Measurements from ENCODE around the gene AKR1C1.
"Not testable (repeated sequence)": the region's sequence is repeated elsewhere in the genome, so short reads cannot be mapped to it uniquely, and the experiment has no call there.

Gene AKR1C1

GRCh38 chr10:4962876-4963814 lies at the start of gene AKR1C1:
Gene AKR1C1 (plus strand): TSS chr10:4963415. CDS start chr10:4963445, 30 bp downstream.
- DNase-seq, result not testable (repeated sequence)

DNA sequence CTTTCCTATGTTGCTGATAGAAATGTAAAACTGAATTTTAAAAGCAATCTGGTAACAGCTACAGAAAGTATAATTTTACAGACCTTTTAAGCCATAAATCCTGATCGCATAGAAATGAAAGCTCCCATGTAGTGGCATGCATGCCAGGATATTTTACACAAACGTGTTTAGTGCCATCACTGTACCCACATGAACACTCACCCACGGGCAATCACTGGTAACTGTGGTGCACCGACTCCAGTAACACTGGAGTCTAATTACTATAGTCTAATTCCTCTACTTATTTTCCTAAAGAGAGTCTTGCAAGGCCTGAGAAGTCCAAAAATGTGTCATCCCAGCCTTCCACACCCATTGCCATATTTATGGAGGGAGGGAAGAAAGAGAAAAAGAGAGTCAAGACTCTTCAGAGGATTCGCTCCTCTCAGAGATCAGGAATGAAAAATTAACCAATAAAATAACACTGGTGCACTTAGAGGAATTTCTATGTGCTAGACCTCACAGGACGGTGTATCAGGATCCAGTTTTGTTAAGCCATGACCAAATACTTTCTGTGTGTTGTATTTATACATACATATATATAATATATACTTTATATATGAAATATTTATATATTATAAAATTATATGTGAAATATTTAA lies 48.9 kb upstream of the AKR1C1 start:
- no peak for DNase-seq

- DNase-seq, result no peak
These were observed 47.0 kb upstream of the AKR1C1 start for GRCh38 chr10:4916086-4916716.

- no peak for DNase-seq
These were observed 45.0 kb upstream of the AKR1C1 start for GRCh38 chr10:4918236-4918635.

- not testable (repeated sequence) for DNase-seq
These were observed 38.7 kb upstream of the AKR1C1 start for GRCh38 chr10:4924482-4924881.

DNA sequence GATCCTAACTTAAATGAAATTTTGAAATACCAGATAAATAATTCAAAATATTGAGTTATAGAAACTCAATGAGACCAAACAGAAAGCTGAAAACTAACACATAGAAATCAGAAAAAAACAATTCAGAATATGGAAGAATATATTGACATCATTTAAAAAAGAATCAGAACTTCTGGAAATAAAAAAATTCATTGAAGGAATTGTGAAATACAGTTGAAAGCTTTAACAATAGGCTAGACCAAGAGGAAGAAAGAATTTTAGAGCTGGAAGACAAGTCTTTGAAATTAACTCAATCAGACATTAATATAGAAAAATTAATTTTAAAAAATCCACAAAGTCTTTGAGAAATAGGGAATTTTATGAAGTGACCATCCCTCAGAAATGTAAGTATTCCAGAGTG lies 36.8 kb upstream of the AKR1C1 start:
- DNase-seq, result no peak

- DNase-seq, result no peak
These were observed 31.6 kb upstream of the AKR1C1 start for GRCh38 chr10:4931587-4931986.

DNA sequence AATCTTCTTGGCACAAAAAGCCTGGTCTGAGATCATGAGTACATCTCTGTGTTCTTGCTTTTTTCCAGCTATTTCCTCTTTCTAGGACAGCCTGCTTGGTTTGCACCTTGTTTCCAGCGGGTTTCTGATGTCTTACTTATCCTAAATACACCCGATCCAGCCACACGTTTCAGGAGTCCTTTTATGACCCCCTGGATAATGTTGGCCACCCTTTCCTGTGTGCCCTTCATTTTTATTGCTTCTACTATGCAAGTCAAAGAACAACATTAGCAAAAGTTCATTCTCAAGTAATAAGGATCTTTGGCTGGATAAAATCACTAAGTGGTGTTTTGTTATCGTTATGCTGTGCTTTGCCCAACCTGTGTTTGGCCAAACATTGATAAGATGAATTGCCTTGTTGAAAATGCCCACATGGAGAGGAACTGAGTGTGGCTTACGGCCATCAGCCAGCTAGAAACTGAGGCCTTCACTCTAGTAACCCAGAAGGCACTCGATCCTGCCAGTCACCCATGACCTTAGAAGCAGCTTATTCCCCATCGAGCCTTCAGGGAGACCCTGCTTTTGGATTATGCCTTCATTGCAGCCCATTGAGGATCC lies 28.7 kb upstream of the AKR1C1 start:
- DNase-seq, result no peak

GRCh38 chr10:4937346-4937745 lies 25.9 kb upstream of the AKR1C1 start:
- no peak for DNase-seq

- DNase-seq, result no peak
These were observed 23.8 kb upstream of the AKR1C1 start for GRCh38 chr10:4939224-4940072.

DNA sequence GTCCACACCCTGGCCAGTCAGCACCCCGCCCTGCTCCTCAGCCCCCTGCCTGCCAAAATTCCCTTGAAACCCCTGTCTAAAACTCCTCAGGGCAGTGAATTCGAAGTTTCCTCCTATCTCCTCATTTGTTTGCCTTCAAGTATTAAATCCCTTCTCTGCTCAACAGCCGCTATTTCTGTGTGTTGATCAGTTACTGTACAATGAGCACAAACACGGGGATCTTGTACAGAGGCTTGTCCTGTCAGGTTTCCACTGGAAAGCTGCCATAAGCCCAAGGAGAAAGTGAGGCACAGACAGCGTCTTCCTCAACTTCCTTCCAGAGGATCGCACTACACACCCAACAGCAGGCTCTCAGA lies 23.2 kb upstream of the AKR1C1 start:
- DNase-seq, result not testable (repeated sequence)

DNA sequence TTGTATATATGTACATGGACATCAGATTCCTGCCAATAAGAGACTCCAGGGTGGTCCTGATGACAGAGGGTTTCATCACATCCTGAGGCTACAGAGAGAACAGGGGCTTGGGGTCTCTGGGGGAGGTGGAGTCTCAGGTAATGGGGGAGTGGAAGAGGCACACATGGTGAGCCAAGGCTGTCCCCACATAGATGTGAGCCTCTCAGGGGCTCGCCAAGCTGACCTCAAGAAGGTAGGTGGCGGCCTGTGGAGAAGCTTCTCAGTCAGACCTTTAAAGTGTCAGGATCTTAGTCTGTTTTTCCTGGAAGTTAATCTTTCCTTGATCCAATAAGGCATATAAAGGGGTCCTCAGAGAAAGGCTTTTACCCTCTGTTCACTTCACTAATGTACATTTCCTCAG lies 22.3 kb upstream of the AKR1C1 start:
- not testable (repeated sequence) for DNase-seq

DNA sequence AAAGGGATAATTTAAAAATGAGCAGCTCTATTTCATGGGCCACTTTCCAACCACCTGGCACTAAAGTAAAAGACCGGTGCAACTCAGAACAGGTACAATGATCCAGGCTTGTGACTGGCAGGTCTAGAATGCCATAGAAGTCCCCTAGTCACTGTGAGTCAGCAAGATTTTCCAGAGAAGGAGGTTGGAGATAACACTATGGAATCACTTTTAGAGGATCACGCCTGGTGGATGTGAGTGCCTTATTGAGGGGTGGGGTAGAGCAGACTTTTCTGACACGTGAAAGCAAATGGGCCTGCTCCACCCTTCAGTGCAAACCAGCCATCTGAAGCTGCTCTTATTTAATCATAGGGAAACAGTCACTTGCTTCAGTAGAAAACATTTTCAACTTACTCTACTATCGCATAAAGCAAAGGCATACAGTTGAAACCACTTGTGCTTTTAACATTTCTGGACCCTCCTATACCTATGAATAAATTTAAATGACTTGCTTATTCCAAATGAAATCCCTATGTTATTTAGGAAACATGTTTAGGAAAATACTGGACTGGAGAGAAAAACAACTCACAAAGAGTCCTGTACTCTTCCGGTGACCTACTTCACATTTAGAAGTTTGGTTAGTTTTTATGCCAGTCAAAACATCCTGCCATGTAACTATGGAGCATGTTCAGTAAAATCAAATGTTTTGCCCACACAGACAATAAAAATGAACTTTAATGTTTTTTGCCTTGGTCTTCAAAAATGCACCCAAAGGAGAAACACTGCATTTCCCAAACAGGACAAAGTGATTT lies 21.5 kb upstream of the AKR1C1 start:
- DNase-seq, result no peak

- DNase-seq, result not testable (repeated sequence)
These were observed 20.3 kb upstream of the AKR1C1 start for GRCh38 chr10:4942931-4943330.

- not testable (repeated sequence) for DNase-seq
These were observed 19.8 kb upstream of the AKR1C1 start for GRCh38 chr10:4943416-4943815.

- no peak for DNase-seq
These were observed 19.4 kb upstream of the AKR1C1 start for GRCh38 chr10:4943821-4944220.

DNA sequence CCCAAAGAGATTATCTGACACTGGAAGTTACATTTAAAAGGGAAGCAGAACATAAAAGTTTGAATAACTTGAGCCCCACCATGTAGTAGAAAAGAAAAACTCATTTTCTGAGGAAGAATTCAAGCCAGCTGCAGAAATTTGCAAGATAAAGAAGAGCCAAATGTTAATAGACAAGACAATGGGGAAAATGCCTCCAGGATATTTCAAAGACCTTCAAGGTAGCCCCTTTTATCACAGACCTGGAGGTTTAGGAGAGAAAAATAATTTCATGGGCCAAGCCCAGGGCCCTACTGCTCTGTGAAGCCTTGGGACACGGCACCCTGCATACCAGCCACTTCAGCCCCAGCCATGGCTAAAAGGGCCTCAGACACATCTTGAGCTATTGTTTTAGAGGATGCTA lies 18.4 kb upstream of the AKR1C1 start:
- DNase-seq, result no peak

- no peak for DNase-seq
These were observed 17.2 kb upstream of the AKR1C1 start for GRCh38 chr10:4945766-4946717.

- DNase-seq, result no peak
These were observed 16.1 kb upstream of the AKR1C1 start for GRCh38 chr10:4947039-4947634.
